Lung (tissue), 12 donors: Measurements from ENCODE around the gene PRICKLE2. TPM values are rescaled to one million over a fixed set of nuclear protein-coding genes. Genes with fewer than 3 reads are reported as not detected.

ENCODE experiments used
- ATAC-seq: fragments of 200-7000 bp; cut with Tn5 transposase; one replicate; pipeline ENCODE4 v1.9.1; 2020; ENCODE audit warnings: moderate number of reproducible peaks; ENCODE audit not compliant: insufficient read depth, low FRiP score
- DNase-seq, 3 donors: peaks; one replicate each; pipeline ENCODE4 v3.0.0-alpha.2; 2013 to 2017
- H3K27ac ChIP-seq, 2 donors: one replicate each; pipeline ENCODE4 v1.5.1; 2013; ENCODE audit warnings: mild to moderate bottlenecking in 2 of 2, moderate library complexity in 2 of 2, control low read depth in 1 of 2, inconsistent platforms in 1 of 2, low read depth in 1 of 2, low read length in 1 of 2
- H3K27me3 ChIP-seq, 3 donors: one replicate each; pipeline ENCODE4 v1.5.1; 2013; ENCODE audit warnings: low read length in 2 of 3; ENCODE audit not compliant: control insufficient read depth in 3 of 3, insufficient read depth in 3 of 3
- H3K36me3 ChIP-seq, 4 donors: one replicate each; pipeline ENCODE4 v1.5.1; 2013; ENCODE audit warnings: low read length in 4 of 4, mild to moderate bottlenecking in 1 of 4, moderate library complexity in 1 of 4; ENCODE audit not compliant: control insufficient read depth in 4 of 4, insufficient read depth in 4 of 4
- H3K4me1 ChIP-seq, 5 donors: one replicate each; pipeline ENCODE4 v1.5.1; 2013; ENCODE audit warnings: low read length in 5 of 5, mild to moderate bottlenecking in 2 of 5, moderate library complexity in 1 of 5; ENCODE audit not compliant: control insufficient read depth in 5 of 5, insufficient read depth in 5 of 5
- H3K4me3 ChIP-seq: one replicate; pipeline ENCODE4 v1.5.1; 2013; ENCODE audit warnings: mild to moderate bottlenecking, control low read depth, moderate library complexity
- H3K9ac ChIP-seq, 2 donors: one replicate each; pipeline ENCODE4 v1.5.1; 2013; ENCODE audit warnings: low read length in 2 of 2, control low read depth in 1 of 2; ENCODE audit not compliant: insufficient read depth in 1 of 2
- H3K9me3 ChIP-seq, 4 donors: one replicate each; pipeline ENCODE4 v1.5.1; 2013; ENCODE audit warnings: low read length in 3 of 4, mild to moderate bottlenecking in 1 of 4, moderate library complexity in 1 of 4; ENCODE audit not compliant: control insufficient read depth in 4 of 4, insufficient read depth in 3 of 4
- CTCF ChIP-seq: IDR thresholded peaks from 2 replicates; pipeline ENCODE4 v1.5.1; 2012; ENCODE audit warnings: mild to moderate bottlenecking; ENCODE audit errors: control extremely low read depth, extremely low read depth
- WGBS, 2 donors: extraction: QIAGEN DNeasy Blood & Tissue Kit; methylation state at CpG; one replicate each; pipeline ENCODE4 v1.1.7; 2013; 5-methylcytosine and 5-hydroxymethylcytosine counted together
- polyA plus RNA-seq, 2 donors: library from polyadenylated mRNA; stranded (reverse); fragments of 200-250 nt; gene quantifications; one replicate each; pipeline ENCODE4 v1.2.1, GENCODE V29; 2013
- total RNA-seq, 2 donors: library from RNA; depleted of rRNA in 1 of 2; stranded (reverse); fragments of >200 nt in 1 of 2; gene quantifications; one replicate each; pipeline ENCODE4 v1.2.1, GENCODE V29; 2014 to 2021
- donor health status: control.
- donor health status: control.
- donor health status: Bipolar disorder and iron deficiency.
- donor health status: healthy.
- donor health status: DM: yes; HTN: yes; CAD: no.

Gene PRICKLE2
- total and polyA plus RNA-seq, 4 donors: 4.0 to 88.0 (median 19.9) TPM

DNA sequence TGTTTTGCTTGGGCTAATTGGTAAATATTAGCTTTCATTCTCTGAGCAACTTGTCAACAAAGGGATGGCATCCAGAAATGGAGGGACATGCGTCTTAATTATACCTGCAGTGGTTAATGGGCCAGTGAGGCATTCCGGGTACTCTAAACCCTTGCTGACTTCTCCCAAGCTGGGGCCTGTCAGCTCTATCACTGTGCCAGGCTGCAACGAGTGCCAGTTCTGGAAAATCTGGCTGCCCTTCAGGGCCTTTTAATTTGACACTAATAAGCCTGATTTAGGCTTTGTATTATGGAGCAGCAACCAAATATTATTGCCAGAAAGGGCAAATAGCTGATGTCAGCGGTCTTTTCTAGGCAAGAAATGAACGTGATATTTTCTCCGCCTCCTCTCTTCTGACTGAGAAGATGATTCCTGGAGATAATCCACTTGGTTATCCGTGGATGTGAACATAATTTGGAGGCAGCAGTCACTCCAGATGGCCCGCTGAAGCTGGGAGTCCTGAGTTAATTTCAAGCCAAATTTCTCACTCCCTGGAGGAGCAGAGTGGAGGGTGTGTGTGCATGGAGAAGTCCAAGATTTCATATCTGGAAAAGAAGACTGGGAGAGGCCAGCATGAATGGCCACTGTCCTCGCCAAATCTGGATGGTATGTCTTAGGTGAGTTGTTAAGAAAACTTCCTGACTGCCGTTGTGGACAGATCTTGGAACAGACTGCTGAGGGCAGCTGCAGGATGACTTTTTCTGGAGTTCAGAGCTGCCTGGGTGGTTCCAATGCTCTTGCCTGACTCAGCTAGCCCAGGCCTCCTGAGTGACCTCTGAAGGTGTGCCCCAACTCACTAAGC lies 157.5 kb downstream of the PRICKLE2 start:
- no peak for ATAC-seq
- Histone ChIP-seq H3K4me1 (peaks cover 0 to 25% (median 5%) of the 10 kb centered on the region in 5 donors), H3K27me3 (no peaks in the 10 kb centered on the region), H3K4me3 (no peak overlapping the region), H3K9me3 (no peaks in the 10 kb centered on the region), H3K36me3 (no peaks in the 10 kb centered on the region), H3K27ac (no peak overlapping the region), H3K9ac (no peak overlapping the region)
- WGBS, 2 donors: 78 to 81% methylated on average over 10 of the region's 10 CpGs
- peak; percentile 70 to 86 (median 77) for DNase-seq
- no peak for TF ChIP-seq CTCF

GRCh38 chr3:64064804-64065203 lies 160.5 kb downstream of the PRICKLE2 start:
- DNase-seq: no peak
- no peak overlapping the region for H3K4me3 ChIP-seq
- H3K36me3 ChIP-seq: no peaks in the 10 kb centered on the region
- no peak for ATAC-seq
- H3K4me1 ChIP-seq: peaks cover 0 to 16% (median 5%) of the 10 kb centered on the region in 5 donors
- no peaks in the 10 kb centered on the region for H3K27me3 ChIP-seq
- no peak overlapping the region for H3K9ac ChIP-seq
- no peaks in the 10 kb centered on the region for H3K9me3 ChIP-seq
- WGBS, 2 donors: 95 to 99% methylated on average over 2 of the region's 2 CpGs
- no peak overlapping the region for H3K27ac ChIP-seq
- no peak for TF ChIP-seq CTCF

GRCh38 chr3:64063983-64064438 lies 161.3 kb downstream of the PRICKLE2 start:
- Histone ChIP-seq H3K4me1 (peaks cover 0 to 16% (median 5%) of the 10 kb centered on the region in 5 donors), H3K4me3 (no peak overlapping the region)
- WGBS, 2 donors: 76 to 83% methylated on average over 2 of the region's 2 CpGs

More at GRCh38 chr3:64063983-64064438, 161.3 kb downstream of the PRICKLE2 start:
- Histone ChIP-seq H3K9ac (no peak overlapping the region), H3K36me3 (no peaks in the 10 kb centered on the region), H3K9me3 (no peaks in the 10 kb centered on the region), H3K27me3 (no peaks in the 10 kb centered on the region), H3K27ac (peak overlapping the region in 1 of 2 donors; percentile 18)
- ATAC-seq (no peak), DNase-seq (no peak)
- no peak for TF ChIP-seq CTCF
